Measurements from ENCODE around the gene MAGI1. TPM values are rescaled to one million over a fixed set of nuclear protein-coding genes. Genes with fewer than 3 reads are reported as not detected.
"Not testable (repeated sequence)": the region's sequence is repeated elsewhere in the genome, so short reads cannot be mapped to it uniquely, and the experiment has no call there.

The MAGI1 gene
- total RNA-seq, 1 donor from 2014 or later, result 47.1 TPM

DNA sequence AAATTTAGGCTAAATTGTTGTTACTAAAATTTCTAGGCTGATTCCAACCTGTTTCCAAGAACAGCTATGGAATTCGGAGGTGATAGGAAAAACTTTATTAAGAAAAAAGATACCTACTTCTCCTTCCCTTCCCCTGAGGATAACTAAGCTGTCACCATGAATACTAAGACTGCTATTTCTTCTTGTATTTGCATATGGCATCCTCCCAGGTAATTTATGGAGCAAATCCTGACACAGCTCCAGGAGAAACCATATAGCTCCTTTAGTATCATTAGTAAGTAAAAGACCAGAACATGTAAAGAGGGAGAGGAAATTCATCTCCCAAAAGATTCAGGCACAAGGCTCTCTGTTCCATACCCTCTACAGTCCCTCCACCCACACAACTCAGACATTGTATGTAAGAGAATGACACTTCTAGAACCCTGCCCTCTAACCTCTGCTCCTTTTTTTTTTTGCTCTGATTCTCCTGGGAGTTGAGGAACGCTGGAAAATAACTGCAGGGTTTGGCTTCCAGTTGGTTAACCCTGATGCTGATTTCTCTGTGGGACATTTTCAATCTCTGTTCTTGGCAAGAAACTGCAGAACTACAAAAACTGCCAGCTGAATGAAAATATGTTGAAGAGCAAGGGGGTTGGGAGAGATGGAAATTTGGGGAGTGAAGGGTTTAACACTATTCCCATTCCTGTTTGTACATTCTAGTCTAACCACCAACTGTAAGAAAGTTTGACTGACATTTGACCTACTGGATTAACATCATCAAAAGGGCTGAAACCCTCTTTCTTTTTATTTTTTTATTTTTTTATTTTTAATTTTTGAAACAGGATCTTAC lies 14.2 kb upstream of the MAGI1 start:
- Histone ChIP-seq H3K4me3 (no peak overlapping the region), H3K27me3 (no peaks in the 10 kb centered on the region), H3K4me1 (no peaks in the 10 kb centered on the region), H3K36me3 (no peaks in the 10 kb centered on the region), H3K9me3 (no peaks in the 10 kb centered on the region), H3K27ac (no peak overlapping the region)
- intact Hi-C loops (cut with DNase I), result no loop called here
- TF ChIP-seq POLR2AphosphoS5 (IDR thresholded peaks at IDR 0.05; ENCODE audit: insufficient read depth in 1 of 2, low read depth in 1 of 2), result no peak
- no peak for TF ChIP-seq POLR2A (IDR thresholded peaks at IDR 0.05)
- TF ChIP-seq, protein P1, sequence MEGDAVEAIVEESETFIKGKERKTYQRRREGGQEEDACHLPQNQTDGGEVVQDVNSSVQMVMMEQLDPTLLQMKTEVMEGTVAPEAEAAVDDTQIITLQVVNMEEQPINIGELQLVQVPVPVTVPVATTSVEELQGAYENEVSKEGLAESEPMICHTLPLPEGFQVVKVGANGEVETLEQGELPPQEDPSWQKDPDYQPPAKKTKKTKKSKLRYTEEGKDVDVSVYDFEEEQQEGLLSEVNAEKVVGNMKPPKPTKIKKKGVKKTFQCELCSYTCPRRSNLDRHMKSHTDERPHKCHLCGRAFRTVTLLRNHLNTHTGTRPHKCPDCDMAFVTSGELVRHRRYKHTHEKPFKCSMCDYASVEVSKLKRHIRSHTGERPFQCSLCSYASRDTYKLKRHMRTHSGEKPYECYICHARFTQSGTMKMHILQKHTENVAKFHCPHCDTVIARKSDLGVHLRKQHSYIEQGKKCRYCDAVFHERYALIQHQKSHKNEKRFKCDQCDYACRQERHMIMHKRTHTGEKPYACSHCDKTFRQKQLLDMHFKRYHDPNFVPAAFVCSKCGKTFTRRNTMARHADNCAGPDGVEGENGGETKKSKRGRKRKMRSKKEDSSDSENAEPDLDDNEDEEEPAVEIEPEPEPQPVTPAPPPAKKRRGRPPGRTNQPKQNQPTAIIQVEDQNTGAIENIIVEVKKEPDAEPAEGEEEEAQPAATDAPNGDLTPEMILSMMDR (IDR thresholded peaks at IDR 0.05), result no peak
- DNase-seq (ENCODE audit: extremely low spot score in 2 of 2), result no peak

DNA sequence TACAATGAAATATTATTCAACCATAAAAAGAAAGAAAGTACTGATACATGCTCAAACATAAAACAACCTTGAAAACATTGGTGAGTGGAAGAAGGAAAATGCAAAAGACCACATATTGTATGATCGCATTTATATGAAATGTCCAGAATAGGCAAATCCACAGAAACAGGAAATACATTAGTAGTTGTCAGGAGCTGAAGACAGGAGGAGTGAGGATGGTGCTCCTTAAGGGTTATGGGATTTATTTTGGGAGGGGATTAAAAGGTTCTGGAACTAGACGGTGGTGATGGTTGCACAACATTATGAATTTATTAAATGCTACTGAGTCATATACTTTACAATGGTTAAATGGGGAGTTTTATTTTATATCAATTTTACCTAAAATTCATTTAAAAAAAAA lies 12.1 kb upstream of the MAGI1 start:
- H3K36me3 ChIP-seq, result no peaks in the 10 kb centered on the region
- DNase-seq (ENCODE audit: extremely low spot score in 2 of 2), result no peak
- TF ChIP-seq, protein P1 (IDR thresholded peaks at IDR 0.05), result no peak
- TF ChIP-seq POLR2A (IDR thresholded peaks at IDR 0.05), result no peak
- no peak for TF ChIP-seq POLR2AphosphoS5 (IDR thresholded peaks at IDR 0.05; ENCODE audit: insufficient read depth in 1 of 2, low read depth in 1 of 2)
- intact Hi-C loops (cut with DNase I), result no loop called here
- no peaks in the 10 kb centered on the region for H3K9me3 ChIP-seq
- H3K27ac ChIP-seq, result no peak overlapping the region
- H3K27me3 ChIP-seq, result no peaks in the 10 kb centered on the region
- H3K4me3 ChIP-seq, result no peak overlapping the region
- no peaks in the 10 kb centered on the region for H3K4me1 ChIP-seq

DNA sequence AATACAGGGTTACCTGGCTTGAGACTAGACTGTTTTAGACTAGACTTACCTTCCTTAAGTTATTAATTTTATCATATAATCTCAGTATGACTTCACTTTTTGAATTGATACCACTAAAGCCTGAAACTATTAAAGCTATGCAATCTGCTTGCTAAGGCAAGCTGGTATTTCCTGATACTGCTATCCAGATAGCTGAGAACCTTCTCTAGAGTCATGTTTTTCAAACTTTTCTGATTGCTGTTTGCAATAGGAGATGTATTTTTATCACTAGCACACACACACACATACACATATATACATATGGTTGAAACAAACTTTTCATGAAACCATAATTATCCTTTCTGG lies 9.3 kb upstream of the MAGI1 start:
- Histone ChIP-seq H3K36me3 (no peaks in the 10 kb centered on the region), H3K9me3 (no peaks in the 10 kb centered on the region), H3K4me1 (no peaks in the 10 kb centered on the region), H3K4me3 (no peak overlapping the region), H3K27ac (no peak overlapping the region), H3K27me3 (no peaks in the 10 kb centered on the region)
- TF ChIP-seq, protein P1 (IDR thresholded peaks at IDR 0.05), result no peak
- no peak for TF ChIP-seq POLR2A (IDR thresholded peaks at IDR 0.05)
- no peak for TF ChIP-seq POLR2AphosphoS5 (IDR thresholded peaks at IDR 0.05; ENCODE audit: insufficient read depth in 1 of 2, low read depth in 1 of 2)
- intact Hi-C loops (cut with DNase I), result no loop called here
- DNase-seq (ENCODE audit: extremely low spot score in 2 of 2), result no peak

DNA sequence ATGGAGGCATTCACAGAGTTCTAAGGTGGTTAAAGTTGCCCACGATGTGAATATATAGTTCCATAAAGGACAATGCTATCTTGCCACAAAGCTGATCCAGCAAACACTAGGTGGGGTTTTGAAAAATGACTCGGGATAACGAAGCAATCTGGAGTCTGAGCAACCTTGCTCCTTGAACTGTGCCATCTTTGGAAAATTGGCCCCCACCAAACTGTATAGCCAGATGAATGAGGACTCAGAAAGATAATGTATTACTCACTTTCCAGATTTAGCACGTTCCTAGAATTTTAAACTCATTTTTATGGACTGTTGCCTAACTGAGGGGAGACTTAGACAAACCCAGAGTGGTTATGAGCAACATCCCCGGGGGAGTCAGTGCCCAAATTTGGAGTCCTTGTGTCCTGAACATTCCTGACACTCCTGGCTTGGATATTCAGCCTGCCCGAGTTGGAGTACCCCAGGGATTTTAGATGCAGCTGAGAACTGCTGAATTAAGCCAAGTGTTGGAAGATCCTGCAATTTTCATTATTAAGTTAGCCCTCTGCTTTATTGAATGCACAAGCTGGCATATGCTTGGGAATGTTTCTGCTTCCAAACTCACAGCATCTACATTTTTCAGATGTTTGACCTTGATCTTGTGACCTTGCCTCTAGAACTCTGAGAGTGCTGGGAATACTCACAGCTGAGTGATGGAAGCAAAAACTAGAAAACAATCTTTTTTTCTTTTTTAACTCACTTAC lies 8.8 kb upstream of the MAGI1 start:
- H3K4me3 ChIP-seq, result no peak overlapping the region
- H3K4me1 ChIP-seq, result no peaks in the 10 kb centered on the region
- H3K9me3 ChIP-seq, result no peaks in the 10 kb centered on the region
- intact Hi-C loops (cut with DNase I), result no loop called here
- TF ChIP-seq POLR2AphosphoS5 (IDR thresholded peaks at IDR 0.05; ENCODE audit: insufficient read depth in 1 of 2, low read depth in 1 of 2) (no peak), POLR2A (IDR thresholded peaks at IDR 0.05) (no peak)
- TF ChIP-seq, protein P1 (IDR thresholded peaks at IDR 0.05), result no peak
- no peaks in the 10 kb centered on the region for H3K27me3 ChIP-seq
- no peak overlapping the region for H3K27ac ChIP-seq
- H3K36me3 ChIP-seq, result no peaks in the 10 kb centered on the region
- DNase-seq (ENCODE audit: extremely low spot score in 2 of 2), result no peak

DNA sequence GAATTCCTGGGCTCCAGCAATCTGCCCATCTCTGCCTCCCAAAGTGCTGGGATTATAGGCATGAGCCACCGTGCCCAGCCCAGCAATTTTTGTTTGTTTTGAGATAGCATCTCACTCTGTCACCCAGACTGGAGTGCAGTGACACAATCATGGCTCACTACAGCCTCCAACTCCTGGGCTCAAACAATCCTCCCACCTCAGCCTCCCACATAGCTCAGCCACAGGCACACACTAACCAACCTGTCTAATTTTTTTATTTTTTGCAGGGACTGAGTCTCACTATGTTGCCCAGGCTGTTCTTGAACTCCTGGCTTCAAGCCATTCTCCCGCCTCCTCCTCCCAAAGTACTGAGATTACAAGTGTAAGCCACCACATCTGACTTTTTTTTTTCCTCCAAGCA lies 7.6 kb upstream of the MAGI1 start:
- intact Hi-C loops (cut with DNase I); H3K27me3 ChIP-seq; H3K9me3 ChIP-seq; DNase-seq (ENCODE audit: extremely low spot score in 2 of 2); H3K4me3 ChIP-seq; H3K4me1 ChIP-seq; H3K36me3 ChIP-seq; H3K27ac ChIP-seq: not testable (repeated sequence)

All from vagina (tissue), 2 donors.